Panc1 (cell line): Measurements from ENCODE around the gene CRISP3. TPM values are rescaled to one million over a fixed set of nuclear protein-coding genes. Genes with fewer than 3 reads are reported as not detected.

Source experiments
- ATAC-seq: fragments of 200-7000 bp; cut with Tn5 transposase; 2 replicates; pipeline ENCODE4 v1.9.1; 2020; ENCODE audit warnings: mild to moderate bottlenecking, moderate library complexity
- BruUV-seq: library from RNA; stranded (reverse); fragments of 400-500 nt; replicated peaks from 2 replicates; lab custom pipeline; 2021; lab: Mats Ljungman, UMichigan
- CTCF ChIA-PET: fragments of 300-600 bp; sonication (Branson Sonifier 250); formaldehyde crosslinking; loops from one replicate; lab custom pipeline; 2022; ENCODE audit warnings: antibody characterized with exemption; lab: Charles Lee
- POLR2A ChIA-PET: fragments of 300-600 bp; sonication (Branson Sonifier 250); formaldehyde crosslinking; loops from one replicate; lab custom pipeline; 2022; ENCODE audit warnings: antibody characterized with exemption; lab: Charles Lee
- DNase-seq: peaks from one replicate; pipeline ENCODE4 v3.0.0-alpha.2; 2010; ENCODE audit warnings: low read depth, low spot score
- H3K27ac ChIP-seq: 2 replicates; pipeline ENCODE4 v1.5.1; 2011; ENCODE audit warnings: mild to moderate bottlenecking, low read length, inconsistent platforms
- H3K27me3 ChIP-seq: fragments of 200-500 bp; sonication (Bioruptor generic); 2 replicates; pipeline ENCODE4 v1.6.0; 2014; ENCODE audit warnings: low read length, inconsistent platforms; ENCODE audit not compliant: control insufficient read depth, insufficient read depth
- H3K36me3 ChIP-seq: fragments of 200-500 bp; sonication (Bioruptor generic); 2 replicates; pipeline ENCODE4 v1.5.1; 2014; ENCODE audit warnings: inconsistent platforms, mild to moderate bottlenecking, low read length, moderate library complexity; ENCODE audit not compliant: control insufficient read depth, insufficient read depth
- H3K4me1 ChIP-seq: 2 replicates; pipeline ENCODE4 v1.5.1; 2011; ENCODE audit warnings: inconsistent platforms, mild to moderate bottlenecking, low read length, moderate library complexity; ENCODE audit not compliant: control insufficient read depth, insufficient read depth
- H3K4me3 ChIP-seq, 2 experiments: 2 replicates each; pipeline ENCODE4 v1.5.1; 2011 to 2012; ENCODE audit warnings: low read depth in 2 of 2, low read length in 2 of 2, mild to moderate bottlenecking in 2 of 2, inconsistent platforms in 1 of 2, moderate library complexity in 1 of 2
- H3K9me3 ChIP-seq: fragments of 200-500 bp; sonication (Bioruptor generic); 2 replicates; pipeline ENCODE4 v1.5.1; 2014; ENCODE audit warnings: low read depth, mild to moderate bottlenecking, inconsistent platforms, low read length, moderate library complexity; ENCODE audit not compliant: control insufficient read depth, insufficient read depth
- CTCF ChIP-seq: fragments of 450-650 bp; IDR thresholded peaks from 2 replicates; pipeline ENCODE4 v1.5.1; 2017; ENCODE audit warnings: mild to moderate bottlenecking
- POLR2AphosphoS5 ChIP-seq: IDR thresholded peaks from 2 replicates; pipeline ENCODE4 v1.6.1; 2012; ENCODE audit warnings: mild to moderate bottlenecking, low read depth, low read length, moderate library complexity
- REST ChIP-seq, 2 experiments: IDR thresholded peaks; 2 replicates each; pipeline ENCODE4 v1.6.1; 2011 to 2012; ENCODE audit warnings: low read depth in 2 of 2, control low read depth in 1 of 2, low read length in 1 of 2, mild to moderate bottlenecking in 1 of 2, moderate library complexity in 1 of 2; ENCODE audit not compliant: insufficient read depth in 1 of 2
- SIN3A ChIP-seq: IDR thresholded peaks from 2 replicates; pipeline ENCODE4 v1.6.1; 2012; ENCODE audit warnings: low read depth, mild to moderate bottlenecking, low read length, moderate library complexity, borderline replicate concordance; ENCODE audit not compliant: insufficient read depth
- TCF7L2 ChIP-seq: IDR thresholded peaks from 2 replicates; pipeline ENCODE4 v1.6.1; 2011; ENCODE audit warnings: mild to moderate bottlenecking, low read depth, low read length, inconsistent platforms
- in situ Hi-C: cut with HindIII; loops from 2 replicates; pipeline ENCODE4 v1.10.0; 2016; ENCODE audit warnings: low sequenced_read_pairs, low pct_unique_long_range_greater_than_20kb
- intact Hi-C: fragments of 100-400 bp; cut with micrococcal nuclease; formaldehyde crosslinking; loops from one replicate; pipeline ENCODE4 v1.10.0; 2022; ENCODE audit not compliant: unreplicated experiment
- total RNA-seq: library from RNA; stranded (reverse); gene quantifications from one replicate; pipeline ENCODE4 v1.2.1, GENCODE V29; 2021; ENCODE audit not compliant: unreplicated experiment

CRISP3 gene
- total RNA-seq, 1 experiment from 2014 or later, result not detected

DNA sequence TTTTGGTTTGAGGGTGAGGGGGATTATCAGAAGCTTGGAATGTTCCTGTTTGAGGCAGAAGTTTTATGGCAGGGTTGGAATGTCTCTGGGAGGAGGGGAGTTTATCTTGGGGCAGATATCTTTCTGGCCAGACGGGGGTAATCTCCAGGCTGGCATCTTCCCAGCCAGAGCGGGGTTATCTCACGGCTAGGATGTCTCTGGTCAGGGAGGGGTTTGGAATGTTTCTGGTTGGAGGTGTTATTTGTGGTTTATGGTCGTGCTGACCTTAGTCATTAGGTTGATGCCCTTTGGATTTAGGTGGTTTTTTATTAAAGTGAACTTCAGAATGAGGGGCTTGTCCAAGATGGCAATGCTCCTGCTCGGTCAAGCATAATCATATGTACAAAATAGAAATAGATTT is 28.1 kb upstream of the CRISP3 start:
- Histone ChIP-seq H3K27ac (no peak overlapping the region), H3K4me3 (no peak overlapping the region), H3K36me3 (no peaks in the 10 kb centered on the region), H3K4me1 (no peaks in the 10 kb centered on the region), H3K9me3 (no peaks in the 10 kb centered on the region), H3K27me3 (no peaks in the 10 kb centered on the region)
- ATAC-seq (no peak), DNase-seq (no peak)
- in situ Hi-C loops, result no loop called here
- no TSS peak for BruUV-seq
- TF ChIP-seq REST (IDR thresholded peaks at IDR 0.05; ENCODE audit: insufficient read depth in 1 of 2, low read depth in 2 of 2, low read length in 1 of 2), result no peak
- no peak for TF ChIP-seq SIN3A
- TF ChIP-seq CTCF, result no peak
- no peak for TF ChIP-seq POLR2AphosphoS5
- intact Hi-C loops, result no loop called here
- ChIA-PET CTCF (no interaction called here), POLR2A (no interaction called here)

DNA sequence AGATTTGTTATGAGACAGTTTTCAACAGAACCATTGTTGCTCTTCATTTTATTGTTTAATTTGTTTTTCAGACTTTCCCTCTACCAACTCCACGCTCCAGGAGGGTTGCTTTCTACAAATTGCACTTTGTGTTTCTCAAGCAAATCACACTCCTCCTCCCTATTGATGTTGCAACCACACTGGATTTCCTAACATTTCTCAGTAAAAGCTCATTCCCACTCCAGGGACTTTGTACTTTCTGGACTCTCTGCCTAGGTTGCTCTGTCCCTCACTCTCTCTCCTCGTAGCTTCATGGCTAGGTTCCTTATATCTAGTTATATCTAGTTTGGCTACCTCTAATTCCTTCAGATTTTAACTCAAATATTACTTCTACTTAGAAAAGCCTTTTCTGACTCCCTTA is 22.6 kb upstream of the CRISP3 start:
- no peaks in the 10 kb centered on the region for H3K27me3 ChIP-seq
- BruUV-seq, result no TSS peak
- H3K36me3 ChIP-seq, result no peaks in the 10 kb centered on the region
- POLR2A ChIA-PET, result no interaction called here
- intact Hi-C loops, result no loop called here
- no peaks in the 10 kb centered on the region for H3K9me3 ChIP-seq
- H3K4me1 ChIP-seq, result no peaks in the 10 kb centered on the region
- DNase-seq (no peak), ATAC-seq (no peak)
- CTCF ChIA-PET, result no interaction called here
- H3K4me3 ChIP-seq, result no peak overlapping the region
- TF ChIP-seq POLR2AphosphoS5 (no peak), CTCF (no peak), TCF7L2 (no peak), SIN3A (no peak), REST (IDR thresholded peaks at IDR 0.05; ENCODE audit: insufficient read depth in 1 of 2, low read depth in 2 of 2, low read length in 1 of 2) (no peak)
- in situ Hi-C loops, result no loop called here
- no peak overlapping the region for H3K27ac ChIP-seq
